Fibroblast of skin of left quadriceps (primary cell): ENCODE data around the gene SS18L1.

Source experiments
- DNase-seq, 2 experiments: peaks; one replicate each; pipeline ENCODE4 v3.0.0-alpha.2; 2013; ENCODE audit warnings: low read depth in 2 of 2

SS18L1 gene

DNA sequence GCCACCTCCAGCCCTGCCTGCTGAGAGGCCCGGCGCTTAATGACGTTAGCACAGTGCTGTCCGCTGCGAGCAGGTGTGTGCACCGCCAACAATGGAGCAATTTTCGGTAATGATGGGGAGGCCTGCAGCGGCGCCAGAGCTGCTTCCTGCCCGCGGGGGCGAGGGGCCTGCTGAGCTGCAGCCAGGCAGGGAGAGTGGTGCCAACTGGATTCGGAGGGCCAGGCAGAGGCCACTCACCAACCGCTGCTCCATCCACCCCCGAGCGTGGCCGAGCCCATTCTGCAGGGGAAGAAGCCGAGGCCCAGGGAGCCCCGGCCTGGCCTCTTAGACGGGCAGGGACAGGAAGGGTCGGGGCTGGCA lies 66.9 kb downstream of the SS18L1 start:
- no peak for DNase-seq

DNA sequence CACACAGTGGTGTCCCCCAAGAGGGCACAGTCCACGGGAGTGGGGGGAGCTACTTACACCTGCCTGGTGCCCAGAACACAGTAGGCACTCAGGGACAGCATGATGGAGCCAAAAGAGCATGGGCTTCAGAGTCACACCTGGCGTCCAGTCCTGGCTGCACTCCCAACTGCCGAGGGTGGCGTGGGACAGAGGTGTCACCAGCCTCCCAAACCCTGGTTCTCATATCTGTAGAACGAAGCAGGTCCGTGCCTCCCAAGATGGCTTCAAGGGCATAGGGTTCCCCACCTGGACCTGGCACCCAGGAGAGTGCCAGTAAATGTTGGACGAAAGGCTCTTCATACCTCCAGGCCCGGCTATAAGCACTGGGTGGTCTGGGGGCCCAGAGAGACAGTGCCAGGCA lies 67.6 kb downstream of the SS18L1 start:
- no peak for DNase-seq

GRCh38 chr20:62211769-62212288 lies 68.3 kb downstream of the SS18L1 start:
- no peak for DNase-seq

DNA sequence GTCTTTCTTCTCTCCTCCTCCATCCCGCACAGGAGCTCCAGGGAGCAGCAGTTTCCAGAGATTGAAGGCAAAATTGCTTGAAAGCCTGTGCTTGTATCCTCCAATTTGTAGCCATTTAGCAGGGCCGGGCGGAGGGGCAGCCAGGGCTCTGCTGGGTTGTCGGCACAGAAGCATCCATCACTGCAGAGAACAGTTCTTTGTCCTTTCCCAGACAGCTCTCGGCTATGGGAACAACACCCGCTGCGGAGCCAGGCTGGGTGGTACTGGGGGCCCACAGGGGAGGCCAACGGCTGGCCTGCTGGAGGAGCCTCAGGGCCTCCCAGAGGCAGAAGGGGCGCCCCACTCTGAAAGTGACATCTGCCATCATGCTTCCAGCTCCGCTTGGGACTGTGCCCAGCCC lies 68.7 kb downstream of the SS18L1 start:
- no peak for DNase-seq

- DNase-seq: no peak
Measured at GRCh38 chr20:62214067-62214466, 70.5 kb downstream of the SS18L1 start.

DNA sequence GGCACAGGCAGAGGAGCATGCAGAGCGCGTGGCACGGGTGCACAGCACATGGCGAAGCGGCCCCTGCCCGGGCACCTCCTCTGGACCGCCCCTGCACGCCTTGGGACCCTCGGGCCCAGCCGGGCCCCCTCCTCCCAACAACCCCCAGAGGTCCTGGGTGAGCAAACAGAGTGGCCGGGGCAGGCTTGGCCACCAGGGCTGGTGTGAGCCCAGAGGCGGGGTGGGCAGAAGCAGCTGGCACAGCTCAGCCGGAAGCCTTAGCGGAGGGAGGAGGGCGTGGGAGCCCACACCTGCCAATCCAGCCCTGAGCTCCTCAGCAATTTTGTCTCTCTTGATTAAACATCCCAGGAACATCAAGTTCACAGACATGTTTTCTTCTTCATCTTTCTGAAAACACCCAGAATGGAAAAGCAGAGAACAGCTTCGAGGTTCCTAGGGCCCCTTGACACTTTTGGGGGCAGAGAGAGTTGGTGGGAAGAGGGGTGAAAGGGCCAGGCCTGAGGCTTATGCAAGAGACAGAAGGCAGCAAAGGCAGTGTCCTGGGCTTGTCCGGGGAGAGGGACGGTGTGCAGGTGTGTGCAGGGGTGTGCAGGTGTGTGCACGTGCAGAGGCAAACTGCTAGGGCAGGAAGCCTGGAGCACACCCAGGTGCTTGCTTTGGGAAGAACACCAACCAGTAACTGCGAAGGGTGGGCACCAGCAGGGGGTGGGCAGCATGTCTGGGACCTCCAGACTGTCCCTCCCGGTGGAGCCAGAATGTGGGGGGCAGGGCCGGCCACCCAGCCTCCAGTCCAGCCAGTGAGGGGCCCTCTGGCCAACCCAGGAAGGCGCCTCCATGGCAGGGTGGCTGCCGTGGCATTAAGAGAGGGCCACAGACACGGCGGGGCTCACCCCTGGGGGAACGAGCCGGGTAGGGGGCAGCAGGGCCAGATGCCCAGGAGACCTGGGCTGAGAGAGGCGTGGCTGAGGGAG lies 71.7 kb downstream of the SS18L1 start:
- no peak for DNase-seq

DNA sequence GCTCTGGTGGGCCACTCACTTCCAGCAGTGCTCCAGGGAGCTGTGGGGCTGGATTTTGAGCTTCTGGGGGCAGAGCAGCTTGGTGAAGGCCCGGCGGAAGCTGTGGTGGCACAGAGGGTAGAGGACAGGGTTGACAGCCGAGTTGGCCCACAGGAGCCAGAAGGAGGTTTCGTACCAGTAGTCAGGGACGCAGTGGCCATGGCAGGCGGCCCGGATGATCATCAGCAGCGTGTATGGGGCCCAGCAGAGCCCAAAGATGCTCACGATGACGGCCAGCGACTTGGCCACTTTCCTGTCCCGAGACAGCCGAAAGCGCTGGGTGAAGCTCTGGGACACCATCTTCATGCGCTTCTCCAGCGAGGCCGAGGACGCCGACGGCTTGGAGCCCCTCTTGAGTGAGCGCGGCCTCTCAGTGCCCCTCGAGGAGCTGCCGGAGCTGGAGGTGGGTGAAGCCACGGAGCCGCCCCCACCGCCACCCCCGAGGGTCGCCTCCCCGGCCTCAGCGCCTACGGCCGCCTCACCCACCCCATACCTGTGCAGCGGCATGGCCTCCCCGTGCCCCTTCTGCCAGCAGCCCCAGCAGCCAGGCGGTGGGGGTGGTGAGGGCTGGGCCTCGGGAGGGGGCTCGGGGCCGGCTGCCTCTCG lies 72.5 kb downstream of the SS18L1 start:
- no peak for DNase-seq

- no peak for DNase-seq
Measured at GRCh38 chr20:62216636-62217566, 73.3 kb downstream of the SS18L1 start.

GRCh38 chr20:62217913-62218773 lies 74.6 kb downstream of the SS18L1 start:
- no peak for DNase-seq

GRCh38 chr20:62219101-62219991 lies 75.8 kb downstream of the SS18L1 start:
- no peak for DNase-seq

GRCh38 chr20:62219992-62220665 lies 76.6 kb downstream of the SS18L1 start, which contains the start of gene HRH3:
TSS of gene HRH3 (minus strand) at chr20:62220278. CDS start at chr20:62219970, 308 bp downstream.
- DNase-seq: no peak

GRCh38 chr20:62220666-62221568 lies 77.3 kb downstream of the SS18L1 start:
- DNase-seq: no peak

GRCh38 chr20:62222266-62222850 lies 78.8 kb downstream of the SS18L1 start:
- DNase-seq: no peak

DNA sequence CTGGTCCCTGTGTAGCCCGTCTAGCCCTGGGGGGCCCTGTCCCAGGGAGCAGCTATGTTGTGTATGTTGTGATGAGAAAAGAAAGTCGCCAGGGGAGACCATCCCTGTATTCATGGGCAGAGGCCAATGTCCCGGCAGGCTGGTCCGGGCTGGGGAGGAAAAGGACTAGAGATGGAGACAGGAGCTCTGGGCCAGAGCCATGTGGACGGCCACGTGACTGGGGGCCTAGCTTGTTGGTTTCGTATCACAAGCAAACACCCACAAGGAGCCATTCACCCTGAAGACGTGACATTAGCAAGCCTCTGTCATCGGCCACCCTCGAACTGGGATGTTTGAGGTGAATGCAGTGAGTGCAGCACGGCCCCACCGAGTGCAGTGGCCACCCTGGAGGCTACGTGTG lies 79.4 kb downstream of the SS18L1 start:
- DNase-seq: no peak

DNA sequence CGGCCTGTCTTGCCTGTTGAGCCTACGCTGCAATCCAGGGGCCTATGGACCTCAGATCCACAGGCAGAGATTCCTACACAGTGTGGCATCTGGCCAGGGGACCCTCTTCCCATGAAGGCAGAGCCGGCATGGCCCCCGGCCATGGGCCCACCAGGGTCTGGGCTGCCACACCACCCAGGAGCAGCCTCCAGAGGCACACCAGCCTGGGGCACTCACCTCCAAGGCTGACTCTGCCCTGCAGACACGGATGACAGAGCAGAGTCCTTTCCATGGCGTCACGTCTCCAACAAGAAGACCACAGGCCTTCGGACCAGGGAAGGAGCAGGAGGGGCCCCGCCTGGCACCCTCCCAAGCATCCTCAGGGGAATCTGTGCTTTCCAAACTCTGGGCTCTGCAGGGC lies 80.0 kb downstream of the SS18L1 start:
- DNase-seq: no peak

DNA sequence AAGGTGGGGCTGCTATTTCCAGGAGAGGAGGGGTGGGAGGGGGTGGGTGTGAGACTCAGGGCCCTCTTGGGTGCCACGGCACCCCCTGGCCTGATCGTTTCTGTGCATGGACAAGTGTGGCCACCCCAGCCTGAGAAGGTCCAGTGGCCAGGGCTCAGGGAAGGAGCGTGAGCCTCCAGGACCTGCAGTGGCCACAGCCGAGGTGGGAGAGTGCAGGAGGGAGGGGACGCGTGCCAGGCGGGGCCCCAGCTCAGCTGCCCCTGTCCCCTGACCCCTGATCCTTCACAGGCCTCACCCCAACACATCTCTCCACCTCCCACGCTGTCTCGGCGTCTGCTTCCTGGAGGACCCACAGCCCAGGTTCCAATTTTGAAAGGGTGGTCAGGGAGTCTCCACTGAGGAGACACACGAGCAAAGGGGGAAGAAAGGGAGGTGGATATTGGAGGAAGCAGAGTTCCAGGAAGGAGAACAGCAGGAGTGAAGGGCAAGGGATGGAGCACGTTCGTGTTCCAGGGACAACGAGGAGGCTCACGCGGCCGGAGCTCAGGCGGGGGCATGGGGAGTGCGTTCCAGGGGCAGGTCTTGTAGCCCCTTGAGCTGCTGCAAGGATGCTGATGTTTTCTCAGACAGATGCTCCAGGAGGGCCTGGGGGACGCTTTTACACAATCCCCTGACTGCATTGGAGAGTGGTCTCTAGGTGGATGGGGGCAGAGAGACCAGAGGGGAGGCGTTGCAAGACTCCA lies 80.7 kb downstream of the SS18L1 start:
- no peak for DNase-seq

DNA sequence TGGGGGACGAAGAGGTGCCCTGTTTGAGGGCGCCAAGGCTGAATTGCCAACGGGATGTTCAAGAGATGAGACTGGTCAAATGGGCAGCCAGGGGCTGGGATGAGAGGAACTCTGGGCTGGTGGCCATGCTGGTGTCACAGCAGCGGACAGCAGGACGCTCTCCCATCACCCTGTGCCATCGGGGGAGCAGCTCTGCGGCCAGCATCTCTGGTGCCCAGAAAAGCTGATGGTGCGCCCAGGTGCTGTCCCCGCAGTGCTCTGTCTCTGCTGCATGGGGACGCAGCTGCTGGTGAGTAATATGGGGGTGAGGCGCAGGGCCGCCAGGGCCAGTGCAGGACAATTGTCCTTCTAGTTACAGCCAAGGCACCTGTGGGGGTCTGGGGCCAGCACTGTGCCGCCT lies 81.5 kb downstream of the SS18L1 start:
- DNase-seq: no peak
